Left renal pelvis (tissue), 4 donors: ENCODE data around the gene TRPM3. TPM values are rescaled to one million over a fixed set of nuclear protein-coding genes. Genes with fewer than 3 reads are reported as not detected.
A peak's percentile ranks its signal among the peaks of the same experiment; 100 is the strongest.

ENCODE experiments used
- DNase-seq, 4 donors: peaks; one replicate each; pipeline ENCODE4 v3.0.0-alpha.2; 2013; ENCODE audit warnings: low read depth in 4 of 4, low spot score in 3 of 4
- polyA plus RNA-seq, 4 donors: library from polyadenylated mRNA; unstranded; fragments of 120-200 nt; gene quantifications; one replicate each; pipeline ENCODE4 v1.2.1, GENCODE V29; 2013; ENCODE audit not compliant: insufficient read length in 4 of 4

TRPM3 gene
- polyA plus RNA-seq, 4 donors: 6.3 to 16.1 (median 14.4) TPM

DNA sequence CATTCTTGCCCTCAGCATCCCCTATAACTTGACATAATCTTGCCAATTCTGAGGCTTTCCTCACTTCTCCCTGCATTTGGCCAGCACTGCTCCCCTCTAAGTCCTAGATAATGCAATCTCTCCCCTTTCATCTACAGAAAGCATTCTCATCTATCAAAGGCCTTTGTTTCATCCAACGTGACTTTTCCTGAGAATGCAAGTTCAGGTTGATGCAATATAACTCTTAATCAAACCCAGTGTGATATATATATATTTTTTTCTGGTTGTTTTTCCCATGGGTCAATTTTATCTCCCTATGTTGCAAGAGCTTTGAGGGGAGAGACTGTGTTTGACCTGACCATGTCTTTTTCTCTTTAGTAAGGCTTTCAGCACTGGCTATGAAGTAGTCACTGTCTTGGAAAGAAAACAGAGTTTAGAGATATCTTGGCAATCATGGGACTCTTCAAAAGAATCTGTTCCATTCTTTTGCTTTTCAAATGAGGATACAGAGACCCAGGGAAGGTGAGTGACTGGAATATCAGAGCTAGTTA lies 268.6 kb downstream of the TRPM3 start:
- no peak for DNase-seq

DNA sequence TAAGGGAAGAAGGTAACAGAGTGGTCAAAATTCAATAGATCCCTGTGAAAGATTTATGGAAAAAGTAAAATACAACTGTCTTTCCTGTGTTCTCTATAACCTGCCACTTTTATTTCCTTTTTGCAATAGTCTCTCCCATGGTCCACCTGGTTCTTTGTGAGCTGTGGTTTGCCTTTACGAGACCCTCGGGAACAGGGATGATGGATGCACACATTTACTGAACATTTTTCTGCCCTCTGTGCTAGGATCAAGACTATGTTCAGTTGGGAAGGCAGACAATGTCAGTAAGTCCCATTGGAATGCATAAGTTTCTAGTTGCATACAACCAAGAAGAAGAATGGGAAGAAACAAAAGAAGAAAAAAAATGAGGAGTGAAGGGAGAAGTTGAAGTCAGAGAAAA lies 281.2 kb downstream of the TRPM3 start:
- no peak for DNase-seq

DNA sequence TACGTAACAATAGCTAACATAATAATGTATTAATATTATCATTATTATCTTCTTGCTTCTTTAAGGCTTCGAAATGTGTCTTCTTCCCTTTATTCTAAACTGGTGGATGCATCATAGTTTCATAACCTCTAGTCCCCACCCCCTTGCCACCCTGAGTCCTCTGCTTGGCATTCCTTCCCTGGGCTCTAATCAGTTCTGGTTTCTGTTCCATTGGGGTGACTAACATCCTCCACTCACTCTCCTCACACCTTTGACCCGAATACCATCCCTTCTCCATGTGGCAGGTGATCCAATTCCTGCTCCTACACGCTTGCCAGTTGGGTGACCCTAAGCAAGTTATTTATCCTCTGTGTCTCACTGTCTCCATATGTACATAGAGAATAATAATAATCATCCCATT lies 286.1 kb downstream of the TRPM3 start:
- no peak for DNase-seq

DNA sequence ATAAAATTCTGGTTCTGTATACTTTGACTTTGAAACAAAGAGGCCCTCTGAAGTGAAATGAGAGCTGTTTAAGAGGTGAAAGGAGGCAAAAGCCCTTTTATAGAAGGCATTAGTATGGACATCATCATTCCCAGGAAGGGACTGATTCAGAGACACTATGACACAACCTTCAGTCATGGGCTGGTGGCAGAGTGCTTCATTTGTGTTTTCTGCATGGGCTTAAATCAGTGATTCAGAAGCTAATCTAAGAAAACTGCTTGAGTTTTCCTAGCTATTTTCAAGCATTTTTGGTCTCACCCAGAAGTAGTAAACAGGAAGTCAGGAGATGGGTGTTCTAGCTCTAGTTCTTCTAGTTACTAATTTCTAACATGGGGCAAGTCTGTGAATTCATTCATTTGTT lies 288.9 kb downstream of the TRPM3 start:
- no peak for DNase-seq

DNA sequence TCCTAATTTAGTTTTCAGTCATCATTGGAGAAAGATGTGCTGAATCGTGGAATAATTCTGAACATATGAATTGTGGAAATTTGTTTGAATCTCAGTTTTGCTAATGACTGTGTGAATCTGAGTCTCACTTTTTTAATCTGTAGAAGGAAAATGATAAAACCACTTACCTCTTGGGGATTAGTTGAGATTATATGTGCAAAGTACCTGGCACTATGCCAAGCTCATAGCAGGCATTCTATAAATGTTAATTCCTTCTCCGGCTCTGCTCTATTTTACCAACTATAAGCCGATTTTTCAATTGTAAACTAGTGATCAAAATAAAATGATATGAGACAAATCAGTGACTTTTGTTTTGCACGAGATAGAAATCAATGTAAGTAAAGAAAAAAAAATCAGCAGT lies 290.8 kb downstream of the TRPM3 start:
- DNase-seq: no peak

DNA sequence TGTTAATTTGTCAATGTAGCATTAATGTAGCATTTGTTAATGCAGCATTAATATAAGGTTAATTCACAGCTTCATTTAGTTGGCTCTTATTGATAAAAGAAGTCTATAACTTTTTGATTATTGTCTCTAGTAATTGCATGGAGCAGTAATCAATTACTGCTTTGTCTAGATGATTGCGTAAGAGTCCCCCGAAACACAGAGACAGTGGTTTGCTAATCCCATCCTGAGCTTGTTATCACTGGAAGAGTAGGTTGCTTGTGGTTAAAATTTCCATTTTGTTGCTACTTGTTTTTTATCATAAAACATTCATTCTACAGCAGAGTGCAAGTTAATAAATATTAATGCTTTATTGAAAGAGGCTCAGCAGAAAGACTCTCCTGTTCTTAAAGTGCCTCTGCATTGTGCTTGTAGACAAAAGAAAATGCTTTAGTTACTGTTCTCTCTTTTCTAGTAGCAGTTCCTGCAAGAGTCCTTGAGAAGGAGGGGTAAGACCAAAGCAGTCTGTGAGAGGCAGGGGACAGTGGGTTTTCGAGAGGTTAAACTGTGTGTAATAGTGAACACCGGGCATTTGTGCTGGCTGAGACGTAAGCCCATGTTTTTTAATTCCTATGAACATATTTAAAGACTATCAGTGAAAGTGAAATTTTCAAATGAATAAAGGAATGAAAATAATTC lies 291.7 kb downstream of the TRPM3 start:
- no peak for DNase-seq

DNA sequence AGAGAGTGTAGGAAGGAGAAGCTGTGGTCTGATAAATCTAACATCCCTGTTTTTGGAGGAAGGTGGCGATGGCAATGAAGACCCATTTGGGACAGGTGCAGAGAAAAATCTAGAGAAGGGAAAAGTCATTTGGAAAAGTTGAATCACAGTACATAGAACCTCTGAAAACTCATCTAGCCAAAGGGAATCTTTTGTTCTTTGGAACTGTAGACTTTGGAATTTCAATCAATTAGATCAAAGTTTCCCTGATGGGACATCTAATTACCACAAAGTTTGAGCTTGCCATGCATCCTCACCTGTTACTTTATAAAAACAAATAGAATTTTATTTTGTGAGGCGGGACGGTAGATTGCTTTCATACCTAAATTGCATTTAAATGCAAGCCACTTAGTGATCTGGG lies 294.9 kb downstream of the TRPM3 start:
- DNase-seq: no peak

DNA sequence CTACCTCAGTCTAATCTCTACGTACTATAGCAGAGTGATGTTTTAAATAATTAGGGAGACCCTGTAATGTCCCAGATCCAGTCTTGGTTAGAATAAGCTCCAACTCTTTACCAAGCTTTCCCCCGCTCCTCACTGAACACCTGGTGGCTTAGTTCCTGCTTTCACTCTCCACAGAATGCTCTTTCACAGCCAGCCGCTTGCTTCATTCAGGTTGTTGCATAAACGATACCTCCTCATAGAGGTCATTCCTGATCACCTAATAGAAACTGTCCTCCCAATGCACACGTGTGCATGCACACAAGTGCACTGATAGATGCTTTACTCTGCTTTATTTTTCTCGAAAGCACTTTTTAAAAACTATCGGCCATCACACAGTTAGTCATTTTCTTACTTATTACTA lies 298.1 kb downstream of the TRPM3 start:
- DNase-seq: no peak

DNA sequence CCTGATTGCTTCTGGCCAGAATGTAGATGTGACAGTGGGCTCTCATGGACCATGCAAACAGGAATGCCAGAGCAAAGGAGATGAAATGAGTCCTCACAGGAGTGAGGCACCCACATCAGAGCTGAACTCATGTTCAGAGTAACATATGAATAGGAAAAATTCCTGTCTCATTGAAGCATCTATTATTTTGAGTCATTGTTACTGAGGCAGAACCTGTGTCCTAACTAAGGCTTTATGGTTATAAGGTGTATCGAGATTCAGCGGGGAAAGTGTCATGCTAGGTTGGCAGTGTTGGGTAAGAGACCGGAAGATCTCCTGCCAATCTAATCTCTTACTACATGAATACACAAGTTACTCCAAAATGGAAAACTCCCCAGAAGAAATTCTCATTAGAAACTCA lies 304.1 kb downstream of the TRPM3 start:
- no peak for DNase-seq

DNA sequence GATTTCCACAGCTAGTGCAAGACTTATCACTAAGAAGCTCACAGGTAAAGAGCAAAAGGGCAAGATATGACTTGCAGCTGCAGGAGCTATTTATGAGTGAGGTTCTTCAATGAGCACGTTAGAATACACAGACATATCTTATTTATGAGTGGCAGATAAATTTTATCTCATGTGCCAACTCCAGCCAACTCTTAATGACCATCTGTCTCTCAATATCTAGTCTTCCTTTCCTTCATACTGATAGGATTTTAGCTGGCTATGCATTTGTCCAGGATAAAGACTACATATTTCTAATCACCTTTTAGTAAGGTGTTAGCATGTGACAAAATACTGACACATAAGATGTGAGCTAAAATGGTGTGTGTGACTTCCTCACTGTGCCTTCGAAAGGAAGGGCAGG lies 304.5 kb downstream of the TRPM3 start:
- no peak for DNase-seq

DNA sequence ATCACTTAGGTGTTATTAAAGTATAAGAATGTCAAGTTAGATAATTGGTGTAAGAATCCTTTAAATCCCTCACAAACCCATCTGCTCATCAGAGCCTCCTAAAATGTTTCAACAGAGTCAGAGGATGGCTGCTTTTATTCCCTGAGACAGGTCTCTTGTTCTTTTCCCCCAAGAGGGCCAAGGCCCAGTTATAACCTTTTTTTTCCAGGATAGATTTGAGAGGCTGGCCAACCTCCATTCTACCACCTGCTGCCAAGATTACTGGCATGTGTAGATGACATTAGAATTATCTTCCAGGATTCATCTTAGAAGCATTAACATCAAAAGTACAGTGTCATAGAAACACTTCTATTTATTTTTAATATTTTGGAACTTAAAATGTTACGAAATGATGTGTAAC lies 305.1 kb downstream of the TRPM3 start:
- no peak for DNase-seq

DNA sequence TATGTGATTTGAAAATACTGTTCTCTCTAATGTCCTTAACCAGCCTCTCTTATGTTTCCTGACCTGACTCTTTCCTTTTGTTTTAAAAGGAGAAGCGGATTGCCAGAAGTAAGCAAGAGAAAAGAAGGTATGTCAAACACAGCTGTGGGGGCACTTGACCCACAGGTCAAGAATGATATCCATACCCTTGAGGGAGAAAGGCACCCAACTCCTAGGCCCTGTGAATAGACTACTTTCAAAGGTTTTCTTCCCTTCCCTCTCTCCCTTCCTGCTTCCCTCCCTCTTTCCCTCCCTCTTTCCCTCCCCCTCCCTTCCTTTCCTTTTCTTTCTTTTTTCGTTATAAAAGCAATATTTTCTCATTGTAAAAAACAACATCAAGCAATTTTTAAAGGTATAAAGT lies 306.8 kb downstream of the TRPM3 start:
- no peak for DNase-seq

DNA sequence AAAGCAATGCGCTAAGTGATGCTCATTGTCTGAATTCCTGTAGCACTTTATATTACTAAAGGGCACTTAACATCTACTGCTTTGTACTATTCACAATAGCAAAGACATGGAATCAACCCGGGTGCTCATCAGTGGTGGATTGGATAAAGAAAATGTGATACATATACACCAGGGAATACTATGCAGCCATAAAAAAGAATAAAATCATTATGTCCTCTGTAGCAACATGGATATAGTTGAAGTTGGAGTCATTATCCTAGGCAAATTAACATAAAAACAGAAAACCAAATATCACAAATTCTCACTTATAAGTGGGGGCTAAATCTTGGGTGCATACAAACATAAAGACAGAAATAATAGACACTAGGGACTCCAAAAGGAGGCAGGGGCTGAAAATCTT lies 308.3 kb downstream of the TRPM3 start:
- no peak for DNase-seq

DNA sequence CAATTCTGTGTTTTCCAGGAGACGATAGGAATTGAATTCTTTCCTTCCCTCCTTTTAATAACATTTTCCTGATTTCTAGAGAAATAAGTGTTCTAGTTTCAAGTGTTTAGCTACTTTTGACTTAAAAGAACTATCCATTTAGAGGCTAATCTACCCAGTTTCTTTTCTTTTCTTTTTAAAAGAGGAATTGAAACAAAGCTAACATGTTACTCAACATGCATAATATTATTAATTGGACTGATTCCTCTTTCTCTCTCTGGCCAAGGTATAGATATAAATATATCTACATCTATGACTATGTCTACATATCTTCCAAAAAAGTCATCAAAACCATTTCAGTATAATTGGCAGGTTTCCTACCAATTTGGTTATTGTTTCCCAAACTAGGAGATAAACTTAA lies 309.8 kb downstream of the TRPM3 start:
- no peak for DNase-seq

DNA sequence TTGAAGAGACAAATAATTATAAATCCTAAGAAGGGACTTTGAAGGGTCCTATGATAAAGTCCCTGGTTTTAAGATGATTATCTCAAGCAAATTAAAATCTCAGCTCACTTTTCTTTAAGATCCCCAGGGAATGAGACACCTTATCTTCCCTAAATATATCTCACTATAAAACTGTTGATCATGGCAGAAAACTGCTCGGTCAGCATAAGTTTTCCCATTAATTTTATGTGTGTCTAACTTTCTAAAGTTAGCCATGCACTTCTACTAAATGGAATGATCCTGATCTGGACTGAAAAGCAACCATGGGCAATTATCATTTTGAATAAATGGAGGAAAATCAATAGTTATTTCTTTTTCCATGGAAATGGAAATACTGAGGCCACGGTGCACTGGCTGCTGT lies 314.5 kb downstream of the TRPM3 start:
- DNase-seq: no peak

DNA sequence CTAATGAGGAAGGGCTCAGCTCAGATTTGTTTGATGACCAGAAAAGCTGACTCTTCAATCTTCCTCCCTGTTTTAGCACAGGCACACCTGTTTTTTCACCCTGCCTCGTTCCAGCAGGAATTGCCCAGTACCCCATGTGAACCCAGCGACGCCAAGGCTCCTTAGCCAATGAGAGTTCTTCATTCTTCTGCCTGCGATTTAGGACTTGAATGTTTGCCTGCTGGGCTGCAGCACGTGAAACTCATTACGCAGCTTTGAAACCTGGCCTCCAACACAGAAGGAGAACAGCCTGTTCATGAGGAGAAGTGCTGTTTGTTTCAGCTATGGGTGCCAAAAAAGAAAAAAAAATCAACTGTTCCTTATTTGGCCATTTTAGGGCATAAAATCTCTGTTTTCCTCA lies 315.5 kb downstream of the TRPM3 start:
- no peak for DNase-seq

DNA sequence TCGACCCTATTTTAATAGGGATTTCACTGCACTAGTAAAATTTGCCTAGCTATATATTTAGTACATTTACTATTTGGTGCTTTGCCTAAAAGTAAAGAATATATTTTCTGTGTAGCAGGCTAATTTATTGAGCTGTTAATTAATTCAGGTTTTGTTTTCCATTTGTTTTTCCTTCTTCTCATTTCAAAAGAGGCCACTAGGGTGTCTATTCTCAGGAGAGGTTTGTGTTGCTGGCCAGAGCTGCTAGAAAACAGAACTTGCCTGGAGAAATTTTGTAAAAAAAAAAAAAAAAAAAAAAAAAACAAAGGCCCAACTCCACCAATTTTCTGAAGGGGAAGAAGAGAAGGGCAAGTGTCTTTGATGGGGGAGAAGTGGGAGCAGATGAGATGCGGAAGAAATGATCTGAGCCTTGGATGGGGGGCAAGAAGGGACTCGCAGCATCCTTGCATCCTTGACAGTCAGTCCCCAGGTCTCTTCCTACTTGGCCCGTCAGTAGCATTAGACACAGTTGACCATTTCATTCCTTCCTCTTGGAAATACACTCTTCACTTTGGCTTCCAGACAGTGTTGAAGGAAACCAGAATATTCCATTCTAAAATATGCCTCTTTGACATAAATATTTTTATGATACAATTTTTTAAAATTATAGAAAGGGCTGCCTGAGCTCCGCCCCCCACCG lies 318.5 kb downstream of the TRPM3 start:
- DNase-seq: no peak

DNA sequence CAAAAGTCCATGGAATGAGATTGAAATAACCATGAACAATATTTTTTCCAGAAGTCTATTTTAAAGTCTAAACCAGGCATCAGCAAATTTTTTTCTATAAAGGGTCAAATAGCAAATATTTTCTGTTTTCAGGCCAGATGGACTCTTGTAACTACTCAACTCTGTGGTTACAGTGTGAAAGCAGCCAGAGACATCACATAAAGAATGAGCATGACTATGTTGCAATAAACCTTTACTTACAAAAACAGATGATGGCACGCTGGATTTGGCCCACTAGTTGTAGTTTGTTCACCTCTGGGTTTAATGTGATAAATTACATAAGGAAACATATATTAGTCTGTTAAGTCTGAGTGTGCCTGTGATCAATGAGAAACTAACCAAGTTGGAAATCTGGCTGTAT lies 319.2 kb downstream of the TRPM3 start:
- no peak for DNase-seq

DNA sequence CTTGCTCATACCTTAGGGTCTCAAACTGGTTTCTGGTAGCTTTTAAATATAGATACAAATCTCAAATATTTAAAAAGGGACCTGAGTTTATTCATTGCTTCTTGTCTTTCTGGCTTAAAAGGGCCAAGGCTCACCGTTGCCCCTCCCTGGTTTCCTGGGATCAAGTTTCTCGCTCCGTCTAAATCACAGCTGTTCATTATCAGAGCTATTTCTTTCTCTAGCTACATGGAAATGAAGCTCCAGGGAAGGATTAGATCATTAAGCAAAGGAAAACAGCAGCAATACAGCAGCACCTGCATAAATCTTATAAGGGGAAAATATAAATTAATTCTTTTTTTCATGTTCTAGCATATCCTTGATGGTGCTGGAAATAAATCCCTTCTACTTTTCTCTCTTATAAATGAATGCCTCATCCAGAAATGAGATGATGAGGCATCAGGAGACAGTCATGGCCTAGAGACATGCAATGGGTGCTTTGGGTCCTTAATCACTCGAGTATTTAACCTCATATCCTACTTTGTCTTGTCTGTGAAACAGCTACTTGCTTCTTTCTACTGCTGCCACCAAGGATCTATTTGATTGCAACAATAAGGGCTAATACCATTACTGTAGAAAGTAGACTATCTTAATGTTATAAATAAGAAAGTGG lies 320.1 kb downstream of the TRPM3 start:
- peak in 1 of 4 donors; percentile 36 for DNase-seq

DNA sequence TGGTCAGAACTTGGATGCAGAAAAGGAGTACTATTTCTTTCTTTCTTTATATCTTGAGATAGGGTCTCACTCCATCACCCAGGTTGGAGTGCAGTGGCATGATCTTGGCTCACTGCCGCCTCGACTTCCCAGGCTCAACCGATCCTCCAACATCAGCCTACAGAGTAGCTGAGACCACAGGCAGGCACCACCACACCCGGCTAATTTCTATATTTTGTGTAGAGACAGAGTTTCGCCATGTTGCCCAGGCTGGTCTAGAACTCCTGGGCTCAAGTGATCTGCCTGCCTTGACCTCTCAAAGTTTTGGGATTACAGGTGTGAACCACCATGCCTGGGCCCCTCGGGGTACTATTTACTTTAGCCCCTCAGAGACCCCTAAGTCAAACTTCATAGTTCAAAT lies 323.4 kb downstream of the TRPM3 start:
- DNase-seq: no peak

DNA sequence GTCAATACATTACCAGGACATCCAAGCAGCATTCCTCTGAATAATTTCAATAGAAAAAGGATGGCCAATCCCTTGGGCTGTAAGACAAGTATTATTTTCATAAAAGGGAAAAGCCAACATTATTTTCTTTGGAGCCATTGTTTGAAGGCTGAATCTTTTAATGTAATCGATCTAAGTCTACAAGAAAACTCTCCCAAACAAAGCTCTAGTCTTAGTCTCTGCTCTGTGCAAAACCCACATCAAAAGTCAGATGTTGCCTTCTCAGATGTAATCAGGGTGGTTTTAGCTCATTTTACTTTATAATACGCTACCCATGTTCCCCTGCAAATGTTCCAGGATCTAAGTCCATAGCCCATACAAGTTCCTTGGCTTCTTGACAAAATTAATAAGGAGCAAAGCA lies 325.6 kb downstream of the TRPM3 start:
- no peak for DNase-seq

DNA sequence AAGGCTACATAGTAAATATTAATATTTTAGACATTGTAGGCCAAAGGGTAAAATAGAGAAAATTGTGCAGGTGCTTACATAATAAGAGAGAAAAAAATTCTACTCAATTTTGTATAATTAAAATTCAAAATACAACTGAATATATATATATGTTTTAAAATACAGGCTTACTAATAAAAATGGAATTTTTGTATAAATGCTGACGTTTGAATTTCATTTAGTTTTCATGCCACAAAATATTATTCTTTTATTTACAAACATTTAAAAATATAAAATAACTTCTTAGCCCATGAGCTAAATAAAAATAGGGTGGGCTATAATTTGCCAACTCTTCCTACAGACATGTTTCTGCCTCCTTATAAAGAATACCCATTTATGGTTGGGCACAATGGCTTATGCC lies 328.6 kb downstream of the TRPM3 start:
- DNase-seq: no peak
